Nephron (organoid): ENCODE data around the gene KPNA6.

Source experiments
- H3K27ac Mint-ChIP-seq, 3 experiments: 2 replicates each; pipeline ENCODE4 v1.8.0; 2020; ENCODE audit warnings: mixed read lengths in 3 of 3, mild to moderate bottlenecking in 2 of 3, moderate library complexity in 1 of 3
- H3K27me3 Mint-ChIP-seq: 2 replicates; pipeline ENCODE4 v1.8.0; 2021; ENCODE audit warnings: low read depth, mild to moderate bottlenecking, moderate library complexity, mixed read lengths
- H3K36me3 Mint-ChIP-seq: 2 replicates; pipeline ENCODE4 v1.8.0; 2020; ENCODE audit warnings: low read depth, mixed read lengths
- H3K4me1 Mint-ChIP-seq: 2 replicates; pipeline ENCODE4 v1.8.0; 2020; ENCODE audit warnings: mixed read lengths
- H3K4me3 Mint-ChIP-seq, 3 experiments: 2 replicates each; pipeline ENCODE4 v1.8.0; 2020; ENCODE audit warnings: mild to moderate bottlenecking in 3 of 3, mixed read lengths in 3 of 3, moderate library complexity in 2 of 3
- H3K9me3 Mint-ChIP-seq: 2 replicates; pipeline ENCODE4 v1.8.0; 2020; ENCODE audit warnings: mixed read lengths
- TF ChIP-seq, protein P1 (sequence below), 3 experiments: fragments of 200-600 bp; sonication (generic); IDR thresholded peaks; one replicate each; pipeline ENCODE4 v1.5.0; 2021; ENCODE audit warnings: antibody characterized with exemption in 3 of 3; ENCODE audit not compliant: unreplicated experiment in 3 of 3

The KPNA6 gene

DNA sequence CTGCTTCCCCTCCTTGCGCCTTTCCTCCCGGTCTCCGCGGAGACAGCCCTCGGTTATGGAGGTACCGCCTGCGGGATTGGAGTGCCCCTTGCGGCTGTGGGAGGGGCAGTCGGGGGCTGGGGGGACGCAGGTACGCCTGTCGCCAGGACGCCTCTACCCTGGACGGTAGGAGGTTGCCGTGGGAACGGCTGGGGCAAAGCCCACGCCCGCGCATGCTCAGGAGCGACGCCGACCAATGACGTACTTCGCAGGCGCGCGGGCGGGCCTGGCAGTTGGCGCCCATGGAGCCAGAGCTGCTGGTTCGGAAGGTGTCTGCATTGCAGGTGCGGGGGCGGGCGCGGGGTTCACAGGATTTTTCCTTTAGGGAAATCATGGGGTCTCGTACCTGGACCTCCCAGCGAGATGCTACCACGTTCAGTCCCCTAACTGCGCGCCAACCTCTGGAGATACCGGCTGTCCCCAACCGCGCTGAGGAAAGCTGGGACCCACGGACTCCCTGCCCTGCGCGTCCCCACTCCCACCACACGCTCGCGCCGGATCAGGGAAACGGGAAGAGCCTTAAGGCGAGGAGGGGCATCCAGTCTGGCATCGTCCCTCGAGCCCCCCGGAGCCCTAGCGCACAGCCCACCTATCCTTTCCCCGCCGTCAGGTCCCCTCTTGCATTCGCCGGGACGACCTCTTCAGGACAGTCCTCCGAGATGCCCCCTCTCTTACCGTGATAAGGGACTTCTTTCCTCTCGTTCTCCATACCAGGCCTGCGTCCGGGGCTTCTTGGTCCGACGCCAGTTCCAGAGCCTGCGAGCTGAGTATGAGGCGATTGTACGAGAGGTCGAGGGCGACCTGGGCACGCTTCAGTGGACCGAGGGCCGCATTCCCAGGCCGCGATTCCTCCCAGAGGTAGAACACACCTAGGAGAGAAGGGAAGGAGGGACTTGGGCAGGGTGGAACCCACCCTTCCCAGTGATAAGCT, 97.8 kb downstream of the KPNA6 start, which contains the start of gene IQCC:
IQCC (plus strand) TSS at position 271 of the 970 bp plus-strand sequence; CDS start at position 282, 11 bp downstream.
- Mint-ChIP-seq H3K27me3 (no peaks in the 10 kb centered on the region), H3K4me1 (peaks cover 26% of the 10 kb centered on the region), H3K27ac (peak within 1 kb of the TSS; percentile 51 to 82 (median 80)), H3K9me3 (no peaks in the 10 kb centered on the region), H3K36me3 (no peaks in the 10 kb centered on the region), H3K4me3 (peak within 1 kb of the TSS; percentile 92 to 95 (median 94))
- TF ChIP-seq, protein P1, sequence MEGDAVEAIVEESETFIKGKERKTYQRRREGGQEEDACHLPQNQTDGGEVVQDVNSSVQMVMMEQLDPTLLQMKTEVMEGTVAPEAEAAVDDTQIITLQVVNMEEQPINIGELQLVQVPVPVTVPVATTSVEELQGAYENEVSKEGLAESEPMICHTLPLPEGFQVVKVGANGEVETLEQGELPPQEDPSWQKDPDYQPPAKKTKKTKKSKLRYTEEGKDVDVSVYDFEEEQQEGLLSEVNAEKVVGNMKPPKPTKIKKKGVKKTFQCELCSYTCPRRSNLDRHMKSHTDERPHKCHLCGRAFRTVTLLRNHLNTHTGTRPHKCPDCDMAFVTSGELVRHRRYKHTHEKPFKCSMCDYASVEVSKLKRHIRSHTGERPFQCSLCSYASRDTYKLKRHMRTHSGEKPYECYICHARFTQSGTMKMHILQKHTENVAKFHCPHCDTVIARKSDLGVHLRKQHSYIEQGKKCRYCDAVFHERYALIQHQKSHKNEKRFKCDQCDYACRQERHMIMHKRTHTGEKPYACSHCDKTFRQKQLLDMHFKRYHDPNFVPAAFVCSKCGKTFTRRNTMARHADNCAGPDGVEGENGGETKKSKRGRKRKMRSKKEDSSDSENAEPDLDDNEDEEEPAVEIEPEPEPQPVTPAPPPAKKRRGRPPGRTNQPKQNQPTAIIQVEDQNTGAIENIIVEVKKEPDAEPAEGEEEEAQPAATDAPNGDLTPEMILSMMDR (IDR thresholded peaks at IDR 0.05; ENCODE audit: unreplicated experiment in 3 of 3) = no peak

DNA sequence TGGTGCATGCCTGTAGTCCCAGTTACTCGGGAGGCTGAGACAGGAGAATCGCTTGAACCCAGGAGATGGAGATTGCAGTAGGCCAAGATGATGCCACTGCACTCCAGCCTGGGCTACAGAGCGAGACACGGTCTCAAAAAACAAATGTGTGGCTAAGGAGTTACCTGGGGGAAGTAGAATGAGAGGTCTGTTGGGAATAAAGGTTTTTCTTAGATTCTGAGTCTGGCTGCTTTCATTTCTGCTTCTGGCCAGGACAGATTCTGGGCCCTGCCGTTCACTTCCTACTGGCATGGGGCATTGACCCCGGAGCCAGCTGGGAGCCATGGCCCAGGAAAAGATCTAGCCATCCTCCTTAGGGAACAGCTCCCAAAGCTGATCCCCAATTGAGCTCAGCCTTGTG, 100.6 kb downstream of the KPNA6 start:
- Mint-ChIP-seq H3K4me1 (peaks cover 11% of the 10 kb centered on the region), H3K36me3 (no peaks in the 10 kb centered on the region), H3K9me3 (no peaks in the 10 kb centered on the region), H3K27me3 (no peaks in the 10 kb centered on the region), H3K4me3 (peak overlapping the region in 2 of 3 experiments; percentile 32 to 40), H3K27ac (peak overlapping the region in 1 of 3 experiments; percentile 48)
- TF ChIP-seq, protein P1 (IDR thresholded peaks at IDR 0.05; ENCODE audit: unreplicated experiment in 3 of 3) = no peak

DNA sequence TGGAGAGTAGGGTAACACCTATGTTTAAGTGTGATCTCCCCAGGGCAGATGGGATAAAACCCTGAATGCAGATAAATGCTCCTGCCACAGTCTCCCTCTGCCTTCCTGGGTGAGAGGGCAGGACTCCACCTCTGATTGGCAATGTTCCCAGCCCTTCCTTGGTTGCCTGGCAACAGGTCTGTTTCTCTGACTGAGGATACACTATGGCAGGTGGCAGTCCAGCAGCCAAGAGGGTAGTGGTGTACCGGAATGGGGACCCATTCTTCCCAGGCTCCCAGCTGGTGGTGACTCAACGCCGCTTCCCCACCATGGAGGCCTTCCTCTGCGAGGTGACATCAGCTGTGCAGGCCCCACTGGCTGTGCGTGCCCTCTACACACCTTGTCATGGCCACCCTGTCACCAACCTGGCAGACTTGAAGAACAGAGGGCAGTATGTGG, 101.1 kb downstream of the KPNA6 start, which contains the start of gene DCDC2B:
DCDC2B (plus strand) TSS at position 199 of the 438 bp plus-strand sequence; CDS start at position 204, 5 bp downstream.
- Mint-ChIP-seq H3K4me1 (peaks cover 11% of the 10 kb centered on the region), H3K4me3 (peak within 1 kb of the TSS in 2 of 3 experiments; percentile 40 to 58), H3K36me3 (no peaks in the 10 kb centered on the region), H3K27ac (peak within 1 kb of the TSS in 1 of 3 experiments; percentile 48), H3K27me3 (no peaks in the 10 kb centered on the region), H3K9me3 (no peaks in the 10 kb centered on the region)
- TF ChIP-seq, protein P1 (IDR thresholded peaks at IDR 0.05; ENCODE audit: unreplicated experiment in 3 of 3) = no peak

DNA sequence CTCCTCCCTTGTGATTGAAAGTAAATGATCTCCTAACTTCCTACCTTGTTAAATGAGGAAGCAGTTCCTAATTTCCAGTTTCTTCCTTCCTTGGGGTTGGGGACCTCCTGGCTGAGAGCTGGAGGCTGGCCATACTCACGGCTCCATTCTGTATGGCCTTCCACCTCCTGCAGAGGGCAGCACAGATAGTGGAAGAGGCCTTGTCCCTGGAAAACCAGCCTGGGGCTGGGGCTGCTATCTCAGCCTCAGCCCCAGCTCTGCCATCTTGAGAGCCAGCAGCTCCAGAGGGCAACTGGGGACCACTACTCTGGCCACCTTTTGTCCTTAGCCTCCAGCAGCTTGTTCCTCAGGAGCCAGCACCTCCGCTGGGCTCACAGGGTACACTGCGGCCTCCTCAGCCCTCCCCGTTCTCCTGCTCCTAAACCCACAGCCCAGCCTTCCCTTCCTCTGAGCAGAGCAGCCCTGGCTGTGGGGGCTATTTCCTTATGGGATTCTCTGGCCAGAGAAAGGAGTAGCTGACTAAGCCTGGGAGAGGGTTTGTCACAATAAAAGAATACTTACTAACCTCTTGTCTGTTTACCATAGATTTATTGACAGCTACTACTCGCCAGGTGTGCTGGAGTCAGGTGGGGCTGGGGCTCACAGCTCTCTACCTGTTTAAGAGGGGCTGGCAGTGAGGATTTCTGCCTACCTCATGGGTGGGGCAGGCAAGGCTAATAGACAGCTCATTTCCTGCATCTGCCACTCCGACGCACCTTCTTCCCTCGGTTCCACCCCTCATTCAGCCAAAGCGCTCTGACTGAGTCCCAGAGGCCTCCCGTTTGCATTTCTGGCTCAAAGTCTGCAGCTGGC, 108.0 kb downstream of the KPNA6 start:
- Mint-ChIP-seq H3K4me3 (peak overlapping the region in 2 of 3 experiments; percentile 7 to 14), H3K27me3 (no peaks in the 10 kb centered on the region), H3K27ac (peak overlapping the region; percentile 45 to 68 (median 54)), H3K9me3 (no peaks in the 10 kb centered on the region), H3K4me1 (peaks cover 10% of the 10 kb centered on the region), H3K36me3 (peaks cover 26% of the 10 kb centered on the region)
- TF ChIP-seq, protein P1 (IDR thresholded peaks at IDR 0.05; ENCODE audit: unreplicated experiment in 3 of 3) = peak; percentile 57 to 76 (median 71)

DNA sequence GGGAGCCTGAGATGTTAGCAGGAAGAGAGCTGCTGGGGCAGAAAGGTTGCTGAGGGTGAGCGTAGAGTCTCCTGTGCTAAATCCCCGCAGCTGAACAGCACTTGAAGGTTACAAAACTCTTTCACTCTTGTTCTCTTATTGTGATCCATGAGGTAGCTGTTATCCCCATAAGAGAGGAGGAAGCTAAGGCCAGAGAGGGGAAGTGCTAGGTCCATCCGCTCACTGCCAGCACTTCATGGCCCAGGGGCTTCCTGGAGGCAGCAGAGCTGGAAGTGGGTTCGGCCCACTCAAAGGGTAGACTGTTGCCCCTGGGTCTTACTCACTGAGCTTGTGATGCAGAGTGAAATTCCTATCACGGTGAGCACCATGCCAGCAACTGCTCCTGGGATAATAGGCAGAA, 108.7 kb downstream of the KPNA6 start:
- Mint-ChIP-seq H3K9me3 (no peaks in the 10 kb centered on the region), H3K4me1 (peaks cover 15% of the 10 kb centered on the region), H3K27me3 (no peaks in the 10 kb centered on the region), H3K4me3 (no peak overlapping the region), H3K27ac (no peak overlapping the region), H3K36me3 (peaks cover 26% of the 10 kb centered on the region)
- TF ChIP-seq, protein P1 (IDR thresholded peaks at IDR 0.05; ENCODE audit: unreplicated experiment in 3 of 3) = no peak
